ENCODE results near the gene KRTAP5-5.
"Not testable (repeated sequence)": the region's sequence is repeated elsewhere in the genome, so short reads cannot be mapped to it uniquely, and the experiment has no call there.

KRTAP5-5 gene

DNA sequence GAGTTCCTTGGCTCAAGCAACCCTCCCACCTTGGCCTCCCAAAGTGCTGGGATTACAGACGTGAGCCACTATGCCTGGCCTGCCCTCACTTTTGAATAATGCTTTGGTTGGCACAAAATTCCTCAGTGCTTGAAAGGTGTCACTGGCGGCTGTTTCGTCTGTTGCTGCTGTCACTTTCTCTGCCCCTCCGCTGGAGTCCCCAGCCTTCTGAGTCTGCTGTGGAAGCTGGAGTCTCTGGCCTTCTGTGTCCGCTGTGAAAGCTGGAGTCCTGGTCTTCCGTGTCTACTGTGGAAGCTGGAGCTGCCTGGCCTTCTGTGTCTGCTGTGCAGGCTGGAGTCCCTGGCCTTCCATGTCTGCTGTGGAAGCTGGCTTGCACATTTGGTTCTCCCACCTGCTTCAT, 39.6 kb upstream of the KRTAP5-5 start:
- no peaks in the 10 kb centered on the region for H4K20me1 ChIP-seq (ENCODE audit: insufficient read depth)
- H3K4me1 ChIP-seq (ENCODE audit: low read depth, poor library complexity, severe bottlenecking) = no peaks in the 10 kb centered on the region
- no peaks in the 10 kb centered on the region for H3K79me2 ChIP-seq (ENCODE audit: insufficient read depth, low read depth)
- peaks cover 80% of the 10 kb centered on the region for H3K27me3 ChIP-seq (ENCODE audit: insufficient read depth, low read depth)
- no peak overlapping the region for H3K4me3 ChIP-seq (IDR thresholded peaks at IDR 0.05; ENCODE audit: insufficient read depth, low read depth, low read length)
- no peak overlapping the region for H2AFZ ChIP-seq (ENCODE audit: low read depth)
- no peak overlapping the region for H3K4me2 ChIP-seq
- H3K27ac ChIP-seq = no peak overlapping the region
- no peak overlapping the region for H3K9ac ChIP-seq
- H3K36me3 ChIP-seq (ENCODE audit: insufficient read depth) = no peaks in the 10 kb centered on the region
- TF ChIP-seq, protein P1, sequence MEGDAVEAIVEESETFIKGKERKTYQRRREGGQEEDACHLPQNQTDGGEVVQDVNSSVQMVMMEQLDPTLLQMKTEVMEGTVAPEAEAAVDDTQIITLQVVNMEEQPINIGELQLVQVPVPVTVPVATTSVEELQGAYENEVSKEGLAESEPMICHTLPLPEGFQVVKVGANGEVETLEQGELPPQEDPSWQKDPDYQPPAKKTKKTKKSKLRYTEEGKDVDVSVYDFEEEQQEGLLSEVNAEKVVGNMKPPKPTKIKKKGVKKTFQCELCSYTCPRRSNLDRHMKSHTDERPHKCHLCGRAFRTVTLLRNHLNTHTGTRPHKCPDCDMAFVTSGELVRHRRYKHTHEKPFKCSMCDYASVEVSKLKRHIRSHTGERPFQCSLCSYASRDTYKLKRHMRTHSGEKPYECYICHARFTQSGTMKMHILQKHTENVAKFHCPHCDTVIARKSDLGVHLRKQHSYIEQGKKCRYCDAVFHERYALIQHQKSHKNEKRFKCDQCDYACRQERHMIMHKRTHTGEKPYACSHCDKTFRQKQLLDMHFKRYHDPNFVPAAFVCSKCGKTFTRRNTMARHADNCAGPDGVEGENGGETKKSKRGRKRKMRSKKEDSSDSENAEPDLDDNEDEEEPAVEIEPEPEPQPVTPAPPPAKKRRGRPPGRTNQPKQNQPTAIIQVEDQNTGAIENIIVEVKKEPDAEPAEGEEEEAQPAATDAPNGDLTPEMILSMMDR (conservative IDR thresholded peaks at IDR 0.05; ENCODE audit: low read depth, low read length) = no peak

DNA sequence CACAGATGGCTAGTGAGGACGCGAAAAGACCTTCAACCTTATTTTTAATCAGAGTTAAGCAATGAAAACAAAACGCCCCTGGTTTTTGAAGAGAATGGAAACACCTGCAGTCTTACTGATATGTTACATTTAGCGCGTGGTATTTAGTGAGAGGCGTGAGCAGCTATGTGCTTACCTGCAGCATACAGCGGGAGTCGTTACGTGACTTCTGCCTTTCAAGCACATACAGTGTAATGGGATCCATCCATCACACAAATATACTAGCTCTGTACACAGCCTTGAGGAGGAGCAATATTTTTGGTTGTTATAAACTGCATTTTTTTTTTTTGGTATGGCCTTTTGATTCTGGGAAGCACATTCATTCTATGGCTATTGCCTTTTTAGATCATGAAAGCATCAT, 36.9 kb upstream of the KRTAP5-5 start:
- Histone ChIP-seq H3K27ac (no peak overlapping the region), H3K4me3 (IDR thresholded peaks at IDR 0.05; ENCODE audit: insufficient read depth, low read depth, low read length) (no peak overlapping the region), H2AFZ (ENCODE audit: low read depth) (no peak overlapping the region), H3K36me3 (ENCODE audit: insufficient read depth) (no peaks in the 10 kb centered on the region), H3K4me2 (no peak overlapping the region), H3K4me1 (ENCODE audit: low read depth, poor library complexity, severe bottlenecking) (no peaks in the 10 kb centered on the region), H3K79me2 (ENCODE audit: insufficient read depth, low read depth) (no peaks in the 10 kb centered on the region), H3K9ac (no peak overlapping the region), H3K27me3 (ENCODE audit: insufficient read depth, low read depth) (peaks cover 85% of the 10 kb centered on the region), H4K20me1 (ENCODE audit: insufficient read depth) (no peaks in the 10 kb centered on the region)
- TF ChIP-seq, protein P1 (conservative IDR thresholded peaks at IDR 0.05; ENCODE audit: low read depth, low read length) = no peak

DNA sequence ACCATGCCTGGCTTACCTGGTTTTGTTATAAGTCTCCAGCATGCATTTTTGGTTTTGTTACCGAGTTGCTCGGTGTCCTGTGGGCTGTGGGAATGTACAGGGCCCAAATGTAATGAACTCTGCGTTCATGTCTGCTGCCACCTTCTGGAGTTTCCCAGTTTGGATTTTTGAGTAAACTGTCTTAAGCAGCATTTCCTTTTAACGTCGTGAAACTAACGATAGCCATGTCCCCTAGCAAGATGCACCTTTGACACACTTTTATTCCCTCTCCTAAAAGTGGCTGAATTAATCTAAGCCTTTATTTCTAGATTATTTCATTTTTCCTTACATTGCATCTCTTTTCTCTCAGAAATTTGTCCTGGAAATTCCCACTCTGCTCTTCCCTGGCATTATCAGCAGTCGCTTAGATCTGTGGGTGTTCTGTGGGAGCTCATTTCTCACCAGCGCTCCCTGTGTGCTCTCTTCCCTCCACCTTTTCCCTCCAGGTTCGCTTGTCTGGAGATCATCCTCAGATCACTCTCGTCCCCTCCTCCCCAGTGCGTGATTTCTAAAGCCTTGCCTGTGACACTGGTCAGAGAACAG, 33.5 kb upstream of the KRTAP5-5 start:
- H2AFZ ChIP-seq (ENCODE audit: low read depth); H3K4me3 ChIP-seq (IDR thresholded peaks at IDR 0.05; ENCODE audit: insufficient read depth, low read depth, low read length); H3K79me2 ChIP-seq (ENCODE audit: insufficient read depth, low read depth); H3K27ac ChIP-seq; H3K9ac ChIP-seq; H4K20me1 ChIP-seq (ENCODE audit: insufficient read depth); H3K36me3 ChIP-seq (ENCODE audit: insufficient read depth); H3K4me1 ChIP-seq (ENCODE audit: low read depth, poor library complexity, severe bottlenecking); H3K4me2 ChIP-seq: not testable (repeated sequence)
- H3K27me3 ChIP-seq (ENCODE audit: insufficient read depth, low read depth) = peaks cover 85% of the 10 kb centered on the region

DNA sequence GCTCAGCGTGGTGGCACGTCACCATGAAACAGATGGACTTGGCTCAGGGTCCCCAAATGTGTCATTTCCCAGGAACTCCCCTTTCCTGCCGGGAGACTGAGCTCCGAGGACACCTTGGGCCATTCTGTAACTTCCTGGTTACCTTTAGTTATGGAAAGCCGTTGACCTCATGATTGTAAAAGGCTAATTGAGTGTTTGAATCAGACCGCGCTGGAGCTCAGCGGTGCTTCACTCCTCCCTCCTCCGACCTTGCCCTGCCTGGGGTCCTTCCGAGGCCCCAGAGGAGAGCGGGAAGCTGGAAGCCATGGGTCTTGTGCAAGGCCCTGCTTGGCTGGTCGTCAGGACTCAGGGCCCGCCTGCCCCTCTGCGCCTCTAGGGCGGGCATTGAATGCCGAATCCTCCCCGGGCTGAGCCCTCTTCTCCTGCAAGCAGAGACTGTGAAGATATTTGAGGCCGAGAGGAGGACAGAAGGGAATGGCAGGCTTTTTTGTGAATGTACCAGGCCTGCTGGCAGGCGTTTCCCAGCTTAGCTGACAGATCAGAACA, 32.9 kb upstream of the KRTAP5-5 start:
- not testable (repeated sequence) for H3K79me2 ChIP-seq (ENCODE audit: insufficient read depth, low read depth); H3K36me3 ChIP-seq (ENCODE audit: insufficient read depth); H3K4me2 ChIP-seq; H3K27ac ChIP-seq; H4K20me1 ChIP-seq (ENCODE audit: insufficient read depth); H3K4me1 ChIP-seq (ENCODE audit: low read depth, poor library complexity, severe bottlenecking); H3K4me3 ChIP-seq (IDR thresholded peaks at IDR 0.05; ENCODE audit: insufficient read depth, low read depth, low read length); H2AFZ ChIP-seq (ENCODE audit: low read depth); H3K9ac ChIP-seq
- peaks cover 87% of the 10 kb centered on the region for H3K27me3 ChIP-seq (ENCODE audit: insufficient read depth, low read depth)

DNA sequence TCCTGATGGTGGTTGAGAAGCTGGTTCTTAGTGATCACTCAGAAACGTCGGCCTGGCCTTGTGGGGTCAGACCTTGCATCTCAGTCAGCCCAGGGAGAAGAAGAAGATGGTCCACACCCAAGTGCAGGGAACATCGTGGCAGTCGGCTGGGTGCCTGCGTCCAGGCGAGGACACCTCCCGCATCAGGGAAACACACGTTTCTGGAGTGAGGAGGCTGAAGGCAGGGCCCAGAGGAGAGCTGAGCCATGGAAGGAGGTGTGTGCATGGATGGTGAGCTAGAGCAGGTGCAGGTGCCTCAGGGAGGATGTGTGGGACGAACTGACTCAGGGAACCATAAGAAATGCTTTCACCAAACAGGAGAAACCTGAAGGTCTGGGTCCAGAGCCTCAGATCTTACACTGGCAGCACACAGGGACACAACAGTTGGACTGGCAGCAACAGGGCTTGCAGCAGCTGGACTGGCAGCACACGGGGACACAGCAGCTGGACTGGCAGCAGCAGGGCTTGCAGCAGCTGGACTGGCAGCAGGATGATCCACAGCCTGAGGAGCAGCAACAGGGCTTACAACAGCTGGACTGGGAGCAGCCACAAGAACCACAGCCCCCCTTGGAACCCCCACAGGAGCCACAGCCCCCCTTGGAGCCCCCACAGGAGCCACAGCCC, 32.1 kb upstream of the KRTAP5-5 start:
- no peak overlapping the region for H3K9ac ChIP-seq
- H3K4me3 ChIP-seq (IDR thresholded peaks at IDR 0.05; ENCODE audit: insufficient read depth, low read depth, low read length) = no peak overlapping the region
- H3K36me3 ChIP-seq (ENCODE audit: insufficient read depth) = no peaks in the 10 kb centered on the region
- peaks cover 87% of the 10 kb centered on the region for H3K27me3 ChIP-seq (ENCODE audit: insufficient read depth, low read depth)
- H2AFZ ChIP-seq (ENCODE audit: low read depth) = no peak overlapping the region
- no peaks in the 10 kb centered on the region for H3K4me1 ChIP-seq (ENCODE audit: low read depth, poor library complexity, severe bottlenecking)
- H3K79me2 ChIP-seq (ENCODE audit: insufficient read depth, low read depth) = no peaks in the 10 kb centered on the region
- no peak overlapping the region for H3K27ac ChIP-seq
- TF ChIP-seq, protein P1 (conservative IDR thresholded peaks at IDR 0.05; ENCODE audit: low read depth, low read length) = no peak
- no peaks in the 10 kb centered on the region for H4K20me1 ChIP-seq (ENCODE audit: insufficient read depth)
- no peak overlapping the region for H3K4me2 ChIP-seq
